Inferior parietal cortex (tissue), 1 donor: ENCODE results near the gene BCR.
"Not testable (repeated sequence)": the region's sequence is repeated elsewhere in the genome, so short reads cannot be mapped to it uniquely, and the experiment has no call there.

Experiments
- DNase-seq: peaks from one replicate; pipeline ENCODE4 v3.0.0-alpha.2; 2016; ENCODE audit errors: extremely low spot score

Gene BCR

DNA sequence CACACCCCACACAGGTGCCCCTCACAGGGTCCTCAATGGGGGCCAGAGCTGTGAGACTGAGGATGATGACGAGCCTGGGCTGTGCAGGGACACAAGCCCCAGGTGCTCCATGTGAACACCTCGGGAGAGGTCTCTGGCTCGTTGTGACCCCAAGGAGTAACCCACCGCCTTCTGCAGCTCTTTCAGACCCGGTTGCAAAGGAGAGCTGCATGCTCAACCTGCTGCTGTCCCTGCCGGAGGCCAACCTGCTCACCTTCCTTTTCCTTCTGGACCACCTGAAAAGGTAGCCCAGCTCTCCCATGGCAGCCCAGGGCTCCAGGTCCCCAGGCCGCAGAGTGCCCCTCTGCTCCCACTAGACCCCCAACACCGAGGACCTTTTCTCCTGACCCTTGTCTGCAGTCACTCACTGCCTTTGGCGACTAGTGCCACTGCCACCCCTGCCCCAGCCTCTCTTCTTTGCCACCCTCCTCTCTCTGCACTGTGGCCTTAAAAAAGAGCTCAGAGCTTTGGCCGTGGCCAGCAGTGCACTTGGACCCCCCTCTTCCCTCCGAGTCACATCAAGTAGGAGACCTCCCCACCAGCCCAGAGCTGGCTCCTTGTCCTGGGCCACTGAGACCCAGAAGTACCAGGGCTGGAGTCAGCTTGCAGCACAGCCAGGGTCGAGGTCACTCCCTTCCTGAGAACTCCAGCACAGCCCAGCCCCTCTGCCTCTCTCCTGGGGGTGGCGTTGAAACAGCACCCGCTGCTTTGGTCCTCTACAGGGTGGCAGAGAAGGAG, 133.7 kb downstream of the BCR start:
- DNase-seq: no peak

DNA sequence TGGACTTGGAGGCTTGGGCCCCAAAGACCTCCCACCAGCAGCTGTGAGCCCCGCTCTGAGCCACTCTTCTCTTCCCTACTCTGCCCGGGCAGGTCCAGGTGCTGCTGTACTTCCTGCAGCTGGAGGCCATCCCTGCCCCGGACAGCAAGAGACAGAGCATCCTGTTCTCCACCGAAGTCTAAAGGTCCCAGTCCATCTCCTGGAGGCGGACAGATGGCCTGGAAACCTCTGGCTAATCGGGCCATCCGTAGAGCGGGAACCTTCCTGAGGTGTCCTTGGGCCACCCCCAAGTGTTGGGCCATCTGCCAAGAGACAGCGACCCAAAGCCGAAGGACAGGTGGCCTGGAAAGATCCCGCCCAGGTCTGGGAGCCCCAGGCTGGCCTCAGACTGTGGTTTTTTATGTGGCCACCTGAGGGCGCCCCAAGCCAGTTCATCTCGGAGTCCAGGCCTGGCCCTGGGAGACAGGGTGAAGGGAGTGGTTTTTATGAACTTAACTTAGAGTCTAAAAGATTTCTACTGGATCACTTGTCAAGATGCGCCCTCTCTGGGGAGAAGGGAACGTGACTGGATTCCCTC, 135.1 kb downstream of the BCR start:
- peak; percentile 68 for DNase-seq

DNA sequence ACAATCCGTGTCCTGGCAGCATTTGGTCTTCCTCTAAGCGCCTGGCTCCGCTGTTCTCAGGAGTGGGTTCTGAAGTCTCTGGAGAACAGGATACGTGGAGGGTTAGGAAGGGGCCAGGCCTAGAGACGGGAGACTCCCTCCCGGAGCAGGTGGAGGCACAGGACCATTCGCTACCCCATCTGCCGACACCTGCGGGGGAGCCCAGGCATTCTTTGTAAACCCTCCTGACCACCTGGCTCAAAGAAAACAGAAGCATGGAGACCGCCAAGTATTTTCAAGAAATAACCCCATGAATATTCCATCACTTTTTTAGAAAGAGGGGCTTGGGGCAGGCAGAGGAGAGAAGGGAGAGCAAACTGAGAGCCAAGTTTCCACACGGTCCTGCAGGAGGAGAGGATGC, 136.3 kb downstream of the BCR start:
- not testable (repeated sequence) for DNase-seq

DNA sequence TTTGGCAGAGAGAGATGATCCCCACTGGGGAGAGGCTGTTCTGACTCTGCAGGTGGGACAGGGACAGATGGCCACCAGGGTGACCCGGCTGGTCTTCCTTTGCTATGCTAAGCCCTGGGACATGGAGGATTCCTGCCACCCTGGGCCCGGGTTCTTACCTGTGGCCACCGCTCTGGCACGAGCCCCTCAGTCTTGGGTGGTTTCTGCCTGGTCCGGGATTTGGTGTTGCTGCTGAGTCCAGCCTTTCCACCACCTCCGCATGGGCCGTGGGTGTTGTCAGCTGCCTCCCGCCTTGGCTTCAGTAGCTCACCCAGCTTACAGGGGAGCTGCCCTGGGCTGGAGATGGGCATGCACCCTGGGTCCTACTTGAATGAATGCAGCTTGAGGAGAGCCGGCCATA, 138.0 kb downstream of the BCR start:
- not testable (repeated sequence) for DNase-seq

DNA sequence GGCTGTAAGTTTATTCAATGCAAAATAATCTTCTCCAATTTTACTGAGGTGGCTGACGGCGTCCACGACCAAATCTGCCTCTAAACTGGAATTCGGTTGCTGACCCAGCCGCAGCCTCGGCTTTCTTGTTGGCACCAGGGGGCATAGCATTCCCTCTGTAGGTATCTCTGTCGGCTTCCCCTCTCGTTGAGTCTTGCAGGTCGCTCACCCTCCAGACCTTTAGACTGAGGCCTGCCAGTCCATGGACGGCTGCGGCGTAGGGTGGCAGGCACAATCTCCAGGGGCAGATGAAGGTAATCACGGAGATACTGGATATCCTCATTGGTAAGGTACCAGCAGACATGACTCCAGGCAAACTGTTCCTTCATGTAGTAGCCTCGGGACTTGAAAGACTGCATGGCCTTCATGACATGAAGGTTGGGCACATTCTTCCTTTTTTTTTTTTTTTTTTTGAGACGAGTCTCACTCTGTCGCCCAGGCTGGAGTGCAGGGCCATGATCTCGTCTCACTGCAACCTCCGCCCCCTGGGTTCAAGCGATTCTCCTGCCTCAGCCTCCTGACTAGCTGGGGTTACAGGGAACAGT, 142.3 kb downstream of the BCR start:
- not testable (repeated sequence) for DNase-seq

DNA sequence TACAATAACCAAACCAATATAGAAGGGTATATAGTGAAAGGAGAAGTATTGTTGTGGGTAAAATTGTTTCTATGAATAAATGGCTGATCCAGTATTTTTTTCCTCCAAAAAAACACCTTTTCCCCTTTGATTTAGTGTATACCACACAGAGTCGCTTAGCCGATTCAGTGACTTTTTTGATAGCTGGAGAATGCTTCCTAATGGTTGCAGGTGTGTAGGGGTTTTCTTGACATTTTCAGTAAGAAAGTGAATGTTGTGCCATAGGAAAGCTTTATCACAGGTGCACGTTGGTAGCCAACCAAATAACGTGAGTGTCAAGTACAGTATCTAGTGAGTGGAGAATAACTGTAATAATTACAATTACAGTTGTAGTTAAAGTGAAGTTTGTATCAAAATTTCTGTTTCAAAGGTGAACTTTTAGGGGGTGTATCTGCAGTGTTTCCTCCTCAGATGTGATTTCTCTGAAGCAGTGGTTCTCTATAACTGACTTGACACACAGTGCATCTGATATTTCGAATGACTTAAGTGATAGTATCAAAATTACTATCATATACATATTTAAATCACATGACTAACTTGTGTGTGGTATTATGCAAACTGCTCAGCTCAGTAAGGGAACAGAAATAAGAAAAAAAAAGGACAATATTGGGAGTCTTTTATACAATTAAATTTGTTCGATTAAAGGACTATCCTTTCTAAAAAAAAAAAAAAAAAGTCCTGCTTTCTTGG, 143.8 kb downstream of the BCR start:
- not testable (repeated sequence) for DNase-seq

DNA sequence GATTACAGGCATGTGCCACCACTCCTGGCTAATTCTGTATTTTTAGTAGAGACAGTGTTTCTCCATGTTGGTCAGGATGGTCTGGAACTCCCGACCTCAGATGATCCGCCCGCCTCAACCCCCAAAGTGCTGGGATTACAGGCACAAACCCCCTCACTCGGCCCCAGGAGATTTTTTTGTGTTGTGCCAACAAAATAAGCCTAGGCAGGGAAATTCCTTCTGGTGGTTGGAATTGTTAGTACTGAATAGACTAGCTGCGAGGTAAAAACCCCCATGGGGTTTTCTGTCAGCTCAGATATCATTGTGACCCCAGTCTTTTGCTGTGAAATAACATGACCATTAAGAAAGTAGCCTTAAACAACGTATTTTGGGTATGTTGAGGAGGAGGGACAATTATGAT, 144.9 kb downstream of the BCR start:
- DNase-seq: no peak

DNA sequence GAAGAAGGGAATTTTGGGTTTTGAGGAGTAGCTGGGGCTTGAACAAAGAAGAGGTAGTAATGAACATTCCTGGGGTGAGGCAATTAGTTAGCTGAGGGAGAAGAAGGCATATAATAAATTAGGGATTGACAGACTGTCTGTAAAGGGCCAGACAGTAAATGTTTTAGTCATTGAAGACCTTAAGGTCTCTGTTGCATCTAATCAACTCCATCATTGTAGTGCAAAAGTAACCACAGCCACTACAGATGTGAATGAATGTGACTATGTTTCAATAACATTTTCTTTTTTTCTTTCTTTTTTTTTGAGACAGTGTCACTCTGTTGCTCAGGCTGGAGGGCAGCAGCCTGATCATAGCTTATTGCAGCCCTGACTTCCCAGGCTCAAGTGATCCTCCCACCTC, 153.5 kb downstream of the BCR start:
- DNase-seq: not testable (repeated sequence)

DNA sequence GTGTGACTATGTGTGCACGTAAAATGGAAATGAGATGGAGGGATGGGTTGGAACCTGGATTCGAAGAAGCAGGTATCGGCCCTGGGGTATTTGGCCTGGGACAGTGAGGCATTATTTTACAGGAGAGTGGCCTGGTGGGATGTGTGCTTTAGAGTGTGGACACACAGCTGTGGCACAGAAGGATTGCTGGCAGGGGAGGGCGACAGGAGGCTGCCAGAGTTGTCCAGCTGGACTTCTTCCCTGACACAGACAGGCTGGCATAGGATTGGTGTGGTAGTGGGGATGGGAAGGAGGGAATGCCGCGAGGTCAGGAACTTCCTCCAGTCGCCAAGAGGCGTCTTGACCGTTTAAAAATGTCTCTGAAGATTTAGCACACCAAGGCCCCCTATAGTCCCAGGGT, 157.4 kb downstream of the BCR start:
- not testable (repeated sequence) for DNase-seq

DNA sequence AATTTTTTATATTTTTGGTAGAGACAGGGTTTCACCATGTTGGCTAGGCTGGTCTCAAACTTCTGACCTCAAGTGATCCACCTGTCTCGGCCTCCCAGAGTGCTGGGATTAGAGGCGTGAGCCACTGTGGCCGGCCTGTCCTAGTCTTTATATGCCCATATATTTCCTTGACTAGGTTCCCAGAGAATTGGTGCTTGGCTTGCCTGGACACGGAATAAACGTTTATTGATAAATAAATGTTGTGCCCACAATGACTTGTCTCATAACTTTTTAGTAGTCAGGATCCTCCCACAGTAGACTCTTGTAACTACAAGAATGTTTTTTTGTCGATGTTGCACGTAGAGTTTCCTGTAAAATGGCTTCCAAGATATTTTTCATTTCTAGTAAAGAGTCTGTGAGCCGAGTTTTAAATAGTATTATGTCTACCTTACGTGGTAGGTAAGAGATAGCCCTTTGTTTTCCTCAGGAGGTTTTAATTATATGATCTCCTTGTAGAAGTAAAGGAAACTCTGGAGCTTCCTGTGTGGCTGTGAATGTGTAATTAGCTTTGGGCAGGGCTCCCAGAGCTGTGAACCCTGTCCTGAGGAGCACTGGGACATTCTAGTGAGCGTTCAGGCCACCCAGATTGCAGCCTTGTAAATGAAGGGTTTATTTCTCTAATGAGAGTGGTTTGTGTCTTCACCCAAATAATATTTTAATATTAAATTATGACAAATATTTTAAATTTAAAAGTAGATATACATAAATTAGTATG, 161.8 kb downstream of the BCR start:
- DNase-seq: not testable (repeated sequence)

DNA sequence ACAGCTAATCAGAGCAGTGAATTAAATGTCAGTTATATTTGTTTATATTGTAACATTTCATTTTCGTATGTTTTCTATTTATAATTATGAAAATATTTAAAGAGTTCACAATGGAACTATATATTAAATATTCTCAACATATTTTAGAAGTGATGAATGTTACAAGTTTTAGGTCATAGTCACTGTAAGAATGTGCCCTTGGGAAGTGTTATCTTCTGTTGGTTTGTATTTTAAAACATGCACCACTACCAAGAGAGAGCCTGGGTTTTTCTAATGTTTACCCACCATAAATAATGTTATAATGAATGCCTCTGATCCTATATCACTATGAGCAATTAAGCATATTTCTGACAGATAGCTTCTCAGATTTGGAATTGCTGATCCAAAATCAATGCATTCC, 171.0 kb downstream of the BCR start:
- no peak for DNase-seq

DNA sequence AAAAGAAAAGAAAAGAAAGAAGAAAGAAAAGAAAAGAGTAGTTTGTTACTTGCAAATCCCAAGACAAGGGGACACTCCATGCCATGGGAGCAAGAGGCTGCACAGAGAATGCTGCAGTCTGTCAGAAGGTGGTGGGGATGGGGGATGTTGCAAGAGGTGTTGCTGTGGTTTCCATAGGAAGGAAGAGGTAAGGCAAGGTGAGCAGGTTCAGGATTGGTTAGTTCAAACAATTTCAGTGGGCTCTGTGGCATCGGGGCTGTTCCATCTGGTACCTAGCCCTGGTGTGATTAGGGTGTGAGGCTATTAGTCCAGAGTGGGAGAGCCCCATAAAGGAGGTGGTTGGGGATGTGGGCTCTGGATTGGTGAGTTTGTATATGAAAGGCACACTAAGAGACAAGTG, 172.7 kb downstream of the BCR start:
- no peak for DNase-seq

DNA sequence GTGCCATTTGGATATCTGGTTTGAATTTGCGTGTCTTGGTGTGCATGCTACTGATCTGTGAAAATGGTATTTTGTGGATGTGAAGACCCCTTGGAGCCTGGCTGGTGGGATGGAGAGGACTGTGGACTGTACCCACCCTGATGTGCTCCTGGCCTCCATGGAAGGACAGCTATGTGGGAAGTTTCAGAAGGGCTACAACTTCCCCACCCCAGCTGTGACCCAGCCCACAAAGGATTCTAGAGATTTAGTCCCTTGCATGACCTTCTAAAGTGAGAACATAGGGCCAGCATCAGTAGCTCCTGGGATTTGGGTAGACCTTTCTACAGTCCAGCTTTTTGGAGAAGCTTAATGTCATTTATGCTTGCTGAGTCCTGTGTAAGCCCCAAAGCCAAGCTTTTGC, 173.4 kb downstream of the BCR start:
- DNase-seq: no peak

DNA sequence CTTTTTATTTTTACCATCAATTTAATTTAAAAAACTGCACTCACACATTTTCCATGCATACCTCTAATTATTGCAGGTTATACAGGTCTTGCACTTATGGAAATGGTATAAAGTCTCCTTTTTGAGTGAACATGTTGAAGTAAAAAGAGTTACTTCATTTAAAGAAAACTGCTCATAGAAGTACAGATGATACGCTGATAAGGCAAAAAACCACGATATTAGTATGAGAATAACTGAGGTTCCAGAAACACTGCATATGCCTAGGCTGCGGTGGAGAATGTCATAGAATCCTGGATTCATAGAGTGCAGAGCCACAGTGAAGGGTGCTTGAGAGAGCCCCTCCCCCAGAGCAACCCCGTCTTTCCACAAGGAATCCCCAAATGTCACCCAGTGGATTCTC, 175.8 kb downstream of the BCR start:
- no peak for DNase-seq

DNA sequence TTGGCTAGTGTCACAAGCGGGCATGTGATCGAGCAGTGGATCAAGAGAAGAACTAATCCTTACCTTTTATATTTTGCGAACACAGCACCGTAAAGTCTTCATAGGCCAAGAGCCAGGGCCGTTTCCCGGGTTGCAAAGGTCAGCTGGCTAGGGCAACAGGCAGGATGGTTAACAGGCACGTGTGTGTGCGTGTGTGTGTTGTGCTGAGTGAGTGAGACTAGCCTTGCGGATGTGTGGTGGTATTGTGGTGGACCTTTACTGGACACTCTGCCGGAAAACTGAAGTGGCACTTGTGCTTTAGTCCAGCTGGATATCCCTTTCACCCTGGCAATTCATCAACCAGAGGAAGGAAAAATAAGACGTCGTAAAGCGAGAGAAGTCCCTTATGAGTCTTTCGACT, 176.7 kb downstream of the BCR start:
- no peak for DNase-seq

DNA sequence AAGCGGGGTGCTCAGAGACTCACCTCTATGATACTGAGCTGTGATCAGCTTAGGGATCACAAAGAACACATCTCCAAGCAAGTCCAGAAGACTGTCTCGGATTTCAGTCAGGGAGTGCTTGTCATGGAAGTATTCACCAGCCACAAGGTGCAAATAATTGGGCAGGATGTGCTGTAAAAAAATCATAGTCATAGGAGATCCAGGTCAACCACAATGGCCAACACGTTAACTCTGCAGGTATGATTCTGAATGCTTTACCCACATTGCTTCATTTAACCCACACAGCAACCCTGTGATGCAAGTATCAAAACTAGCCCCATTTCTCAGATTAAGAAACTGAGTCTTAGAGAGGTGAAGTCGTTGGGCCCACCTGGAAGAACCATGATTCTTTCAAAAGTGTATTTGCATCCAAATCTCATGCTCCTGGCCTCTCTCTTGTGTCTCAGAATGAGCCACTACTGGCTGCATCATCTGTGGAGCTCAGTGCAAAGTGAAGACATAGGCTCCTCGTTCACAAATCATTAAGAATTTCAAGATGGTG, 179.3 kb downstream of the BCR start:
- DNase-seq: no peak

DNA sequence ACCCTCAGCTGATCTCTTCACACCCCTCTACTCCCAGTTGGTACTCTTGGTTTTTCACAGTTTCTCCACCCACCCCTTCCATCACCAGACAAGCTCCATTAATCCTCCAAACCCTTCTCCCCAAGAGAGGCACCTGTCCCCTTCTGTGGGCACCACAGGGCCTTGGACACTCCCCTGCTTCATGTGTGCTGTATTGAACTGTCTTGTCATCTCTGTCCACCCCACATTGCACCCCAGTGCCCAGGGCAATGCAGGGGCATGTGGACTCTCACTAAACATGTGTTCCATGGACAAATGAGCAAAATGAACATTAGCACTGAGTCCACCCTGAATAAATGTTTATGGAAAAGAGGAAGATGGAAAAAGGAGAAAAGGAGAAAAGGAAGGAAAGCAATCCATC, 181.4 kb downstream of the BCR start:
- no peak for DNase-seq

DNA sequence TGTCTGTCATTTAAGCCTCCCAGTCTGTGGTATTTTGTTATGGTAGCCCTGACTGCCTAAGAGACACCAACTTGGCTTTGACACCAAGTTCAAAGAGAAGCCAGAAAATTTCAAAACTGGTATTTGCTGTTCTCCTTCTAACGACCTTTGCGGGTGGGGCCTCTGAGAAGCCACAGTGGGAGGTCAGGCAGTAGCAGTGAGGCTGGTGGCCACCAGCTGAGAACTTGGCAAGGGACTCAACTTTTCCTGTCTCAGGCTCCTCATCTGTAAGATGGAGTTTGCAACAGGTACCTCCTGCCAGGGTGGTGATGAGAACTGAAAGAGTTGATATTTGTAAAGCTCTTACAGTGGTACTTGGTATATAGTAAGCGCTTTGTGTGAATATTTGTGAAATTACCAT, 183.4 kb downstream of the BCR start:
- no peak for DNase-seq

DNA sequence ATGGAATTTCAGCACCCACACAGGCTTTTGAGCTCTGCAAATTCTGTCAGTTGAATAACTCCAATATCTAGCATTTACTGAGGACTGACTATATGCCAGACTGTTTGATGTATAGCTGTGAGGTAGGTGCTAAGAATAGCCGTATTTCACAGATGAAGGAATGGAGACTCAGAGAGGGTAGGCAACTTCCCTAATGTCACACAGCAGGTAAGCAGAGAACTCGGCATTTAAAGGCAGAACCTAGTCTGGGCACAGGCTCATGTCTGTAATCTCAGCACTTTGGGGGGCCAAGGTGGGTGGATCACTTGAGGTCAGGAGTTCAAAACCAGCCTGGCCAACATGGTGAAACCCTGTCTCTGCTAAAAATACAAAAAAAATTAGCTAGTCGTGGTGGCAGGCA, 184.1 kb downstream of the BCR start:
- no peak for DNase-seq

DNA sequence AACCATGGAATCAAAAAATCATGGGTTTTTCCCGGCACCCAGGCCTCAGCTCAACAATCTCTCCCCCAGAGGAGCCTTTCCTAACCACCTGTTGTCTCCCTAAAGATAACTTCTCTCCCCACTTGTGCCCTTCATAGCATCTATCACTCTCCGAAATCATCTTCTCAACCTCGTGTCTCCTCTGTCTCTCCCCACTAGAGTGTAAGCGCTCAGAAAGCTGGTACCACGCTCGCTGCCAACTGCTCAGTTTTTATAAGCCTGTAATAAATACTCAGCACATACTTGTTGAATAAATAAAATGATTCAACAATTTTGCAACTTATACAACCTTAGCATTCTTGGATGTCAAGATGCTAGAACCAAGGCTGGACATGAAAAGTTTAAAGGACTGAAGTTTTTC, 185.2 kb downstream of the BCR start:
- DNase-seq: no peak

DNA sequence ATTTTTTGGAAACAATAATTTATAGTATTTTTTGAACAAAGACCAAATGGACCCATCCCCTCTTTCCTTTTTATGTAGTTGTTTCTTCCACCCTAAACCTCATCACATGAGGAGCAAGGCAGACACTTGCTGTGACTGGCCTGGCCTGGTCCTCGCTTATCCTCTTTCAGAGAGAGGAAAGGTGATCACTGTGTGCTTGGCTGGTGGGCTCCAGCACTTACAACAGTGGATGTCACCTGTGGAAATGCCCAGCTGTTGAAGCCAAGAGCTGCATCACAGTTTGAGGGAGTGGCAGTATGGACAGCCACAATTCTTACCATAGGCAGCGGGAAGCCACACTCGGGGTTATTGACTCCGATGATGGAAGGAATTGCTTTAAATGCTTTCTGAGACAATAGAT, 185.7 kb downstream of the BCR start:
- no peak for DNase-seq

DNA sequence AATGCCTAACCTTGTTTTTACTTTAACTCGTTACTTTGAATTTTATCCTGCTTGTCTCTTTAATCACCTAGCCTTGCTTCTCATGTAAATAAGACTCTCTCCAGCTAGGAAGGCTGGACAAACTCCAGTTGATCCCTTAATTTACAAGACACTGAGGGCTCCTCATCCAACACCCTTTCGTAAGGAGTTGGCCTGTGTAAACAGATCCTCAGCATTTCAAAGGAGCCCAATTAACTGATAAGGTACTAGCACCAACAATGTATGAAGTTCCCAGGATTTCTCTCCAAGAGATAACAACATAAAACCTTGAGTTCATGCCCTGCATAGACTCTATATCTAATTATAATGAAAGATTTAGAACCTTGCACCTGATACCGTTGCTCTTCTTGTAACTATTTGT, 186.9 kb downstream of the BCR start:
- DNase-seq: not testable (repeated sequence)
